ENCODE results near the gene PTGES2. TPM values are rescaled to one million over a fixed set of nuclear protein-coding genes. Genes with fewer than 3 reads are reported as not detected.

PTGES2 gene
- total RNA-seq: 45.7 and 48.0 TPM in 2 replicates

DNA sequence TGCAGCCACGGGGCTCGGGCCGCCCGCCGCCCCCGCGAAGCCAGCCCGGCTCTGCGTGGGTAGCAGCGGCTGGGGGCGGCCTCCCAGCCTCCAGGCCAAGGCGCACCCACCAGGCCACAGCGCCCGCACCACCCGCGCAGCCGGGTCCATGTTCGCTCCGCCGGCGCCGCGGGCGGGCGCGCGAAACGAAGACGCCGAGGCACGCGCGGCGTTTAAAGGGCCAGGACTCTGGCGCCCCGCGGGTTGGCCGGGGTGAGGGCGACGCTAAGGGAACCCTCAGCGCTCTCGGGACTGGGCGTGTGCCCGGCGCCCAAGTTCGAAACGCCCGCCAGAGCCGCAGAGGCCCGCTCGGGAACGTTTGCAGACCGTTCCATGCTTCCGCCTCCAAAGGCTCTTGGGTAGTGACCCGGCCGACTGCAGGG, at the start of gene PTGES2:
PTGES2 (minus strand) TSS at position 162 of the 422 bp plus-strand sequence; CDS start at position 150, 12 bp downstream.

DNA sequence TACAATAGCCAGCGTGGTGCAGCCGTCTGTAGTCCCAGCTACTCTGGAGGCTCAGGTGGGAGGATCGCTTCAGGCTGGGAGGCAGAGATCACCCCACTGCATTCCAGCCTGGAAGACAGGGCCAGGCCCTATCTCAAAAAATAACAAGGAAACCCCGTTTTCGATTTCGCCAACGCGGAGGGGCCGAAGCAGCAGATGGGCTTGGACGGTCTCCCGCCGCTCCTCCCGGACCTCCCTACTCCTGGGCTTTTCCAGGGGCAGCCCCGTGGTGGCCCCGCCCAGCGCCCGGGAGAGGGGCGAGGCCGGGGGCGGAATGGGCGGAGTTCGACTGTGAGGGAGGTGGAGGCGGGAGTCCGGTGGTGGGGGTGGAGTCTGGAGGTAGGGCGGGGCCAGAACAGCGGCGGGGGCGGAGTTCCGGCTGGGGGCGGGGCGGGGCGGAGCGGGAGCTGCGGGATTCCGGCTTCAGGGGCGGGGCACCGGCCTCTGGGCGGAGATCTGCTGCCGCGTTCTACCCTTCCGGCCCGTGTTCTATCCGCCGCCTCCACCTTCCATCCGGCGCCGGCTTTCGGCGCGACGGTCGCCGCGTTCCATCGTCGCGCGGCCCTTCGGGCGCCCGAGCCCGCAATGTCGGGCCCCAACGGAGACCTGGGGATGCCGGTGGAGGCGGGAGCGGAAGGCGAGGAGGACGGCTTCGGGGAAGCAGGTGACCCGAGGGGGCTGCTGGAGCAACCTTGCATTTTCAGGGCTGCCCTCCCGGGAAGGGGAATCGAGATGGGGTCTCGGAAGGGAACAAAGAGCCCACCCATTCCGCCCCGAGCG, 32.5 kb upstream of the PTGES2 start, which contains the start of gene BBLN:
BBLN (plus strand) TSS at position 482 of the 819 bp plus-strand sequence; CDS start at position 625, 143 bp downstream.

GRCh38 chr9:128149001-128149701, 21.6 kb upstream of the PTGES2 start, which contains the start of gene LCN2:
Gene LCN2 (plus strand): TSS chr9:128149453. CDS start chr9:128149526, 73 bp downstream.

Other genes with a start within 250 kb of the PTGES2 start
- gene ST6GALNAC6, start 228.1 kb downstream of the PTGES2 start, total RNA-seq: 80.3 and 89.6 TPM in 2 replicates
- 30.8 and 31.7 TPM in 2 replicates for gene ST6GALNAC4, start 210.7 kb downstream of the PTGES2 start, total RNA-seq
- 2.9 and 4.7 TPM in 2 replicates for gene PIP5KL1, start 197.0 kb downstream of the PTGES2 start, total RNA-seq
- 10.2 and 11.0 TPM in 2 replicates for gene DPM2, start 189.9 kb downstream of the PTGES2 start, total RNA-seq
- gene EEIG1, start 146.7 kb downstream of the PTGES2 start, total RNA-seq: 15.6 and 17.2 TPM in 2 replicates
- 13.0 and 13.8 TPM in 2 replicates for gene NAIF1, start 60.4 kb downstream of the PTGES2 start, total RNA-seq
- gene SLC25A25, start 59.5 kb downstream of the PTGES2 start, total RNA-seq: 36.2 and 43.2 TPM in 2 replicates
- 0.32 TPM in 1 of 2 replicates, not detected in the other for gene LCN2, start 21.7 kb upstream of the PTGES2 start, total RNA-seq
- gene BBLN, start 32.5 kb upstream of the PTGES2 start, total RNA-seq: 24.2 and 27.6 TPM in 2 replicates
- gene CIZ1, start 63.8 kb upstream of the PTGES2 start, total RNA-seq: 48.1 and 52.7 TPM in 2 replicates
- 59.6 and 119 TPM in 2 replicates for gene DNM1, start 75.7 kb upstream of the PTGES2 start, total RNA-seq
- 159 and 173 TPM in 2 replicates for gene GOLGA2, start 148.3 kb upstream of the PTGES2 start, total RNA-seq
- 16.6 and 18.0 TPM in 2 replicates for gene SWI5, start 148.5 kb upstream of the PTGES2 start, total RNA-seq
- gene TRUB2, start 194.7 kb upstream of the PTGES2 start, total RNA-seq: 16.9 and 17.9 TPM in 2 replicates
- gene COQ4, start 195.1 kb upstream of the PTGES2 start, total RNA-seq: 31.0 and 35.7 TPM in 2 replicates
- 23.3 and 23.5 TPM in 2 replicates for gene SLC27A4, start 212.8 kb upstream of the PTGES2 start, total RNA-seq
- 39.4 and 42.7 TPM in 2 replicates for gene URM1, start 243.6 kb upstream of the PTGES2 start, total RNA-seq